ENCODE results near the gene CSAD.
A peak's percentile ranks its signal among the peaks of the same experiment; 100 is the strongest.

Gene CSAD

DNA sequence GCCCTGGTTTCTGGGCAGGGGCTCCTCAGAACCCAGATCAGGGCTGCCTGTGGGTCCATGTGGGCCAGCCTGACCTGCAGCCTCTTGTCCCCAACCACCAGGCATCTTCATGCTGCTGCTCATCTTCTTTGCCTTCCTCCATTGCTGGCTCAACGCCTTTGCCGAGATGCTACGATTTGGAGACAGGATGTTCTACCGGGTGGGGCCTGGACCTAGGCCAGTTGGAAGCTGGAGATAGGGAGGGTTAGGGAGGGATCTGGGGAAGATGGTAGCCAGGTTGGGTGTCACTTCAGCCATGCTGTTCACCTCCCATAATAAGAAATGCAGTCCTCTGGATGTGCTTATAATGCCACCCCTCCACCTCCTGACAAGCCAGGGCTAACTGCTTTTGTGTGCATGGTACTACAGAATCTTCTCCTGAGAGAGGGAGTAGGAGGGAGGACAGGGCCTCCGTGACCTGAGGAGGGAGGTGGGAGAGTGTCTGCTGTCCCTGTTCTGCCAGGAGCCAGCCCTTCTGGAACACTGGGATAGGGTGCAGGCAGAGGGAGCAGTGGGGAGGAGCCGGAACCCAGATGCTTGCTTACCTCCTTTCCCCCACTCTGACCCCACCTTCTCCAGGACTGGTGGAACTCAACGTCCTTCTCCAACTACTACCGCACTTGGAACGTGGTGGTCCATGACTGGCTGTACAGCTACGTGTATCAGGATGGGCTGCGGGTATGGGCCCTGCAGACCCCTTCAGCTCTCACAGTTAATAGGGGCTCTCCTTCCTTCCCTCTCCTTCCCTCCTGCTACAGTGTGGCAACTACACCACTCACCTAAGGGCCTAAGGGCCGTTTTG is 59.8 kb downstream of the CSAD start:
- no peaks in the 10 kb centered on the region for H3K9me3 ChIP-seq (ENCODE audit: severe bottlenecking)
- H3K4me3 ChIP-seq (ENCODE audit: low read depth, low read length) = no peak overlapping the region
- TF ChIP-seq, protein P1, sequence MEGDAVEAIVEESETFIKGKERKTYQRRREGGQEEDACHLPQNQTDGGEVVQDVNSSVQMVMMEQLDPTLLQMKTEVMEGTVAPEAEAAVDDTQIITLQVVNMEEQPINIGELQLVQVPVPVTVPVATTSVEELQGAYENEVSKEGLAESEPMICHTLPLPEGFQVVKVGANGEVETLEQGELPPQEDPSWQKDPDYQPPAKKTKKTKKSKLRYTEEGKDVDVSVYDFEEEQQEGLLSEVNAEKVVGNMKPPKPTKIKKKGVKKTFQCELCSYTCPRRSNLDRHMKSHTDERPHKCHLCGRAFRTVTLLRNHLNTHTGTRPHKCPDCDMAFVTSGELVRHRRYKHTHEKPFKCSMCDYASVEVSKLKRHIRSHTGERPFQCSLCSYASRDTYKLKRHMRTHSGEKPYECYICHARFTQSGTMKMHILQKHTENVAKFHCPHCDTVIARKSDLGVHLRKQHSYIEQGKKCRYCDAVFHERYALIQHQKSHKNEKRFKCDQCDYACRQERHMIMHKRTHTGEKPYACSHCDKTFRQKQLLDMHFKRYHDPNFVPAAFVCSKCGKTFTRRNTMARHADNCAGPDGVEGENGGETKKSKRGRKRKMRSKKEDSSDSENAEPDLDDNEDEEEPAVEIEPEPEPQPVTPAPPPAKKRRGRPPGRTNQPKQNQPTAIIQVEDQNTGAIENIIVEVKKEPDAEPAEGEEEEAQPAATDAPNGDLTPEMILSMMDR (IDR thresholded peaks at IDR 0.05; ENCODE audit: low read depth, low read length) = no peak

GRCh38 chr12:53118751-53119300 is 61.9 kb downstream of the CSAD start:
- H3K36me3 ChIP-seq = no peaks in the 10 kb centered on the region
- no peak overlapping the region for H3K4me3 ChIP-seq (ENCODE audit: low read depth, low read length)
- no peaks in the 10 kb centered on the region for H3K27me3 ChIP-seq (ENCODE audit: insufficient read depth, low read depth, severe bottlenecking)
- TF ChIP-seq, protein P1 (IDR thresholded peaks at IDR 0.05; ENCODE audit: low read depth, low read length) = no peak
- no peak for DNase-seq
- H3K9me3 ChIP-seq (ENCODE audit: severe bottlenecking) = no peaks in the 10 kb centered on the region
- H3K27ac ChIP-seq = no peak overlapping the region

More for the DNA sequence above, 59.8 kb downstream of the CSAD start:
- Histone ChIP-seq H3K36me3 (no peaks in the 10 kb centered on the region), H3K27me3 (ENCODE audit: insufficient read depth, low read depth, severe bottlenecking) (no peaks in the 10 kb centered on the region), H3K27ac (no peak overlapping the region; the same call in 1 of the 2 replicates)
- no peak for DNase-seq

DNA sequence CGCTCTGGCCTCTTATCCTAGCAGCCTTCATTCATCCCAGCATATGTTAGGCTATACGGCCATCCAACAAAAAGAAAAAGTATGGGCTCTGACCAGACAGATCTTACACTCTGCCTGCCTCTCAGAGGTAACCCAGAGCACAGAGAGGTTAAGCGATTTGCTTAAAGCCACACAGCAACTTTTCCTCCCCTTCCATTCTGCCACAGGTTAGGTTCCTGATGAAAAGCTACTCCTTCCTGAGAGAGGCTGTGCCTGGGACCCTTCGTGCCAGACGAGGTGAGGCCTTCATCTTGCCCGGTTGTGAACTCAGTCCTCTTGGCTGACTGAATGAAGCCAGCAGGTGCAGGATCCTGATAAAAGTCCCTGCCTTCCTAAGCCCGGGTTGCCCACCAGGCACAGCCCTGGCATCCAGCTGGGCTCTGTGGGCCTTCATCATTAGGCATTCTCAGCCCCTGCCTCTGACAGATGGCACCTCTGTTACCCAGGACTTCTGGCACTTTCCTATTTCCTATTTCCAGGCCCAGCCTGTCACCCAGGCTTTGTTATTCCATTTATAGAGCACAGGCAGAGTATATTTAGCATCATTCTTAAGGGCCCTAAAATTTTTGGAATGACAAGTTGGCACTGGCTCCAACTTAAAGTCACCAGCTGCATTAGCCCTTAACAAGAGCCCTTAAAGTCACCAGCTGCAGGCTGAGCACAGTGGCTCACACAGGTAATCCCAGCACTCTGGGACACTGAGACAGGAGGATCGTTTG is 64.7 kb downstream of the CSAD start:
- Histone ChIP-seq H3K4me3 (ENCODE audit: low read depth, low read length) (no peak overlapping the region), H3K27ac (no peak overlapping the region), H3K36me3 (no peaks in the 10 kb centered on the region), H3K9me3 (ENCODE audit: severe bottlenecking) (no peaks in the 10 kb centered on the region), H3K27me3 (ENCODE audit: insufficient read depth, low read depth, severe bottlenecking) (no peaks in the 10 kb centered on the region)
- TF ChIP-seq, protein P1 (IDR thresholded peaks at IDR 0.05; ENCODE audit: low read depth, low read length) = no peak
- no peak for DNase-seq

DNA sequence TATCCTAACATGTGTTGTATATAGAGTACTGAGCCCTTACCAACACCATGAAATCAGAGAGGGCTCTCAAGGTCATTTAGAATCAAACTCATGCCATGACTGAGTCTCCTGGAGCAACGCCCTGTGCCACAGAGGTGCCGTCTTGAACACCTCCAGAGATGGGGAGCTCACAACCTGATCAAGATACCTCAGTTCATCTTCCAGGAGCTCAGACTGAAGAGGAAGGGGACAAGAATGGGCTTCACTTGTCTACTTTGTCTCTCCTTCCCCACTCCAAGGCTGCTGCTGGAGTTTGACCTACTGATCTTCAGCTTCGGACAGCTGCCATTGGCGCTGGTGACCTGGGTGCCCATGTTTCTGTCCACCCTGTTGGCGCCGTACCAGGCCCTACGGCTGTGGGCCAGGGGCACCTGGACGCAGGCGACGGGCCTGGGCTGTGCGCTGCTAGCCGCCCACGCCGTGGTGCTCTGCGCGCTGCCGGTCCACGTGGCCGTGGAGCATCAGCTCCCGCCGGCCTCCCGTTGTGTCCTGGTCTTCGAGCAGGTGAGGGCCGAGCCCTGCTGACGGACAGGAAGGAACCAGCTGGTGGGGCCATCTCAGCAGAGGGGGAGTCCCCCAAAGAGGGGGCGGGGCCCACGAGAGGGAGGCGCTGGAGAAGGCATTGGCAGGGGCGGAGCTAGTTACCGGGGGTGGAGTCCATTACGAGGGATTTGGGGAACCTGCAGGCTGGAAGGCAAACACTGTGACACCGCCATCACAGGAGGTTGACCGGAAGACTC is 65.4 kb downstream of the CSAD start:
- no peaks in the 10 kb centered on the region for H3K27me3 ChIP-seq (ENCODE audit: insufficient read depth, low read depth, severe bottlenecking)
- no peak for DNase-seq
- H3K27ac ChIP-seq = no peak overlapping the region
- no peaks in the 10 kb centered on the region for H3K36me3 ChIP-seq
- TF ChIP-seq, protein P1 (IDR thresholded peaks at IDR 0.05; ENCODE audit: low read depth, low read length) = no peak
- H3K9me3 ChIP-seq (ENCODE audit: severe bottlenecking) = no peaks in the 10 kb centered on the region
- no peak overlapping the region for H3K4me3 ChIP-seq (ENCODE audit: low read depth, low read length)

DNA sequence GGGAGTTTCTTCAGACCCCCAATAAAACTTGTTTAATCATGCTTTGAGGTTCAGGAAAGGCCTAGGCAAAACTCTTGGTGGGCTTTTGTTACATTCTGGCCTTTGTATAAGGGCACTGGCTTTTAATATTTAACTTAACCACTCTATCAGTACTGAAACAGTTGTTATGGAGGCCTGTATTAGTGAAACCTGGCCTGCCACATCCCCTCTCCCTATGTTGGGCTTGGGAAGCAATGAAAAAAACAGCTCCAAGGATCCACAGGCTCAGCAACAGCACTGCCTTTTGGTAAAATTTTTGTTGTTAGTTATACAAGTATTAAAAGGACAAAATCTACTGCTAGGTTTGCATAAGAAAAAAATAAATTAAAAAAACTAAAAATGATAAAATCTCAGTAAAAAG is 66.8 kb downstream of the CSAD start:
- H3K27ac ChIP-seq = peak overlapping the region; percentile 62

More for the DNA sequence above, 66.8 kb downstream of the CSAD start:
- no peak overlapping the region for H3K4me3 ChIP-seq (ENCODE audit: low read depth, low read length)
- no peaks in the 10 kb centered on the region for H3K9me3 ChIP-seq (ENCODE audit: severe bottlenecking)
- no peaks in the 10 kb centered on the region for H3K27me3 ChIP-seq (ENCODE audit: insufficient read depth, low read depth, severe bottlenecking)
- no peaks in the 10 kb centered on the region for H3K36me3 ChIP-seq
- TF ChIP-seq, protein P1 (IDR thresholded peaks at IDR 0.05; ENCODE audit: low read depth, low read length) = no peak
- no peak for DNase-seq

All from WERI-Rb-1 (cell line).